Chondrocyte (in vitro differentiated cells): ENCODE results near the gene QSOX2. TPM values are rescaled to one million over a fixed set of nuclear protein-coding genes. Genes with fewer than 3 reads are reported as not detected.

Experiments
- DNase-seq: peaks from one replicate; pipeline ENCODE4 v3.0.0; 2021; ENCODE audit warnings: mixed read lengths, low spot score
- H3K27ac Mint-ChIP-seq: one replicate; pipeline ENCODE4 v1.8.0; 2021; ENCODE audit warnings: mild to moderate bottlenecking, moderate library complexity, mixed read lengths; ENCODE audit not compliant: unreplicated experiment
- H3K27me3 Mint-ChIP-seq: 2 replicates; pipeline ENCODE4 v1.8.0; 2021; ENCODE audit warnings: low read depth, mixed read lengths
- H3K36me3 Mint-ChIP-seq: 2 replicates; pipeline ENCODE4 v1.8.0; 2021; ENCODE audit warnings: low read depth, mixed read lengths
- H3K4me1 Mint-ChIP-seq: 2 replicates; pipeline ENCODE4 v1.8.0; 2021; ENCODE audit warnings: low read depth, mild to moderate bottlenecking, mixed read lengths
- H3K4me3 Mint-ChIP-seq: one replicate; pipeline ENCODE4 v1.8.0; 2021; ENCODE audit warnings: mild to moderate bottlenecking, moderate library complexity, mixed read lengths; ENCODE audit not compliant: unreplicated experiment
- H3K9me3 Mint-ChIP-seq: 2 replicates; pipeline ENCODE4 v1.8.0; 2021; ENCODE audit warnings: low read depth, mixed read lengths
- total RNA-seq: library from RNA; stranded (reverse); gene quantifications from 3 replicates; pipeline ENCODE4 v1.2.1, GENCODE V29; 2021
- TF ChIP-seq, protein P1 (sequence below): fragments of 200-600 bp; sonication (generic); IDR thresholded peaks from 2 replicates; pipeline ENCODE4 v1.5.0; 2021; ENCODE audit warnings: antibody characterized with exemption, mild to moderate bottlenecking, moderate library complexity

QSOX2 gene
- total RNA-seq, 1 donor from 2014 or later = 14.3 TPM

DNA sequence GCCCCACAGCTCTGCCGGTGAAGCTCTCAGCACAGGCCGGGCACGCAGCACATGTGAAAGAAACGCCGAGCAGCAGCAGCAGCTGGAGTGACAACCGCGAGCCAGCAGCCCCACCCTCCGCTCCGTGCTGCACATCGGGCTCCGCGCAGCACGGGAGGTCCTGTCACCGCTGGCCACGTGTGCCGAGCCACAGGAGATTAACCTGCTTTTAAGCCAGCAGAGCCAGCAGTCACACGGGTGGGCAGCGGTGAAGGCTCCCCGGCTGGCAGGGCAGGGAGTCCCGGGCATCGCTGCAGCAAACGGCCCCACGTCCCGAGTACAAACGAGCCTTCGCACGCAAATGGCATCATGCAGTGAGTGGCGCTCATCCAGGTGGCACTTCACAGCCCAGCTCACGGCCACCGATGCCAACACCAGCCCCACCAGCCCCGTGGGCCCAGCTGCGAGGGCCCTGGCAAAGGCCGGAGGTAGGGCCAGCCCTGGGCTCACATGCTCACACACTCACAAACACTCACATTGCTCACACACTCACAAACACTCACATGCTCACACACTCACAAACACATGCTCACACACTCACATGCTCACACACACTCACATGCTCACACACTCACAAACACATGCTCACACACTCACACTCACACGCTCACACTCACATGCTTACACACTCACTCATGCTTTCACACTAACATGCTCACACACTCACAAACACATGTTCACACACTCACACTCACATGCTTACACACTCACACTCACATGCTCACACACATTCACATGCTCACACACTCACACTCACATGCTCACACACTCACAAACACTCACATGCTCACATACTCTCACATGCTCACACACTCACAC lies 47.2 kb upstream of the QSOX2 start:
- no peak overlapping the region for H3K4me3 Mint-ChIP-seq
- no peaks in the 10 kb centered on the region for H3K9me3 Mint-ChIP-seq
- no peaks in the 10 kb centered on the region for H3K4me1 Mint-ChIP-seq

GRCh38 chr9:136292026-136292538 lies 46.5 kb upstream of the QSOX2 start:
- H3K4me3 Mint-ChIP-seq = no peak overlapping the region
- no peaks in the 10 kb centered on the region for H3K36me3 Mint-ChIP-seq
- TF ChIP-seq, protein P1, sequence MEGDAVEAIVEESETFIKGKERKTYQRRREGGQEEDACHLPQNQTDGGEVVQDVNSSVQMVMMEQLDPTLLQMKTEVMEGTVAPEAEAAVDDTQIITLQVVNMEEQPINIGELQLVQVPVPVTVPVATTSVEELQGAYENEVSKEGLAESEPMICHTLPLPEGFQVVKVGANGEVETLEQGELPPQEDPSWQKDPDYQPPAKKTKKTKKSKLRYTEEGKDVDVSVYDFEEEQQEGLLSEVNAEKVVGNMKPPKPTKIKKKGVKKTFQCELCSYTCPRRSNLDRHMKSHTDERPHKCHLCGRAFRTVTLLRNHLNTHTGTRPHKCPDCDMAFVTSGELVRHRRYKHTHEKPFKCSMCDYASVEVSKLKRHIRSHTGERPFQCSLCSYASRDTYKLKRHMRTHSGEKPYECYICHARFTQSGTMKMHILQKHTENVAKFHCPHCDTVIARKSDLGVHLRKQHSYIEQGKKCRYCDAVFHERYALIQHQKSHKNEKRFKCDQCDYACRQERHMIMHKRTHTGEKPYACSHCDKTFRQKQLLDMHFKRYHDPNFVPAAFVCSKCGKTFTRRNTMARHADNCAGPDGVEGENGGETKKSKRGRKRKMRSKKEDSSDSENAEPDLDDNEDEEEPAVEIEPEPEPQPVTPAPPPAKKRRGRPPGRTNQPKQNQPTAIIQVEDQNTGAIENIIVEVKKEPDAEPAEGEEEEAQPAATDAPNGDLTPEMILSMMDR = no peak
- H3K27ac Mint-ChIP-seq = no peak overlapping the region
- peaks cover 17% of the 10 kb centered on the region for H3K27me3 Mint-ChIP-seq
- DNase-seq = no peak
- H3K4me1 Mint-ChIP-seq = no peaks in the 10 kb centered on the region
- no peaks in the 10 kb centered on the region for H3K9me3 Mint-ChIP-seq

More for the DNA sequence above, 47.2 kb upstream of the QSOX2 start:
- H3K27me3 Mint-ChIP-seq = peaks cover 10% of the 10 kb centered on the region
- no peak overlapping the region for H3K27ac Mint-ChIP-seq
- TF ChIP-seq, protein P1 = no peak
- DNase-seq = no peak
- no peaks in the 10 kb centered on the region for H3K36me3 Mint-ChIP-seq

GRCh38 chr9:136291306-136292025 lies 45.9 kb upstream of the QSOX2 start:
- Mint-ChIP-seq H3K27ac (no peak overlapping the region), H3K27me3 (peaks cover 21% of the 10 kb centered on the region), H3K36me3 (no peaks in the 10 kb centered on the region), H3K4me3 (no peak overlapping the region), H3K9me3 (no peaks in the 10 kb centered on the region), H3K4me1 (no peaks in the 10 kb centered on the region)
- no peak for DNase-seq
- TF ChIP-seq, protein P1 = no peak

DNA sequence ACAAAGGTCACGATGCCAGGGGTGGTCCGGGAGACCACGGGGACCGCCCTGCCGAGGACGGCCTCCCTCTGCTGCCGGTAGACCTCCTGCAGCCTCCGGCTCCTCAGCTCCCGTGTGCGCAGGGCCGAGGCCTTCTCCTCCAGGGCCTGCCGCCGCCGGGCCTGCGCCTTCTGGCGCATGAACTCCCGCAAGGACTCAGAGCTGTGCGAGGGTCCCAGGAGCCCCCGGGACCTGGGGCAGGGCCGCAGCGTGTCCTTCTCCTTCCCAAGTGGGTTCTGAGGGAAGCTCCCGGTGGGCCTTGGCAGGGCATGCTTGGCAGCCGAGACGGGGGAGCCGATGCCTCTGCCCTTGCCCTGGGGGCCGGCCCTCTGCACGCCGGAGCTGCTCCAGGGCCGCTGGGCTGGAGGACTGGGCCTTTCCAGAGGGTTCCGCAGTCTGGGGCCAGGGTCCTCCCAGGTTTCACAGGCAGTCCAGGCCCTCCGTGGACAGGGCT lies 44.9 kb upstream of the QSOX2 start:
- H3K4me1 Mint-ChIP-seq = no peaks in the 10 kb centered on the region
- peaks cover 23% of the 10 kb centered on the region for H3K27me3 Mint-ChIP-seq
- no peak for DNase-seq
- H3K36me3 Mint-ChIP-seq = no peaks in the 10 kb centered on the region
- no peaks in the 10 kb centered on the region for H3K9me3 Mint-ChIP-seq
- H3K27ac Mint-ChIP-seq = no peak overlapping the region
- no peak overlapping the region for H3K4me3 Mint-ChIP-seq
- TF ChIP-seq, protein P1 = no peak
